ENCODE data around the gene FMO5.

DNA sequence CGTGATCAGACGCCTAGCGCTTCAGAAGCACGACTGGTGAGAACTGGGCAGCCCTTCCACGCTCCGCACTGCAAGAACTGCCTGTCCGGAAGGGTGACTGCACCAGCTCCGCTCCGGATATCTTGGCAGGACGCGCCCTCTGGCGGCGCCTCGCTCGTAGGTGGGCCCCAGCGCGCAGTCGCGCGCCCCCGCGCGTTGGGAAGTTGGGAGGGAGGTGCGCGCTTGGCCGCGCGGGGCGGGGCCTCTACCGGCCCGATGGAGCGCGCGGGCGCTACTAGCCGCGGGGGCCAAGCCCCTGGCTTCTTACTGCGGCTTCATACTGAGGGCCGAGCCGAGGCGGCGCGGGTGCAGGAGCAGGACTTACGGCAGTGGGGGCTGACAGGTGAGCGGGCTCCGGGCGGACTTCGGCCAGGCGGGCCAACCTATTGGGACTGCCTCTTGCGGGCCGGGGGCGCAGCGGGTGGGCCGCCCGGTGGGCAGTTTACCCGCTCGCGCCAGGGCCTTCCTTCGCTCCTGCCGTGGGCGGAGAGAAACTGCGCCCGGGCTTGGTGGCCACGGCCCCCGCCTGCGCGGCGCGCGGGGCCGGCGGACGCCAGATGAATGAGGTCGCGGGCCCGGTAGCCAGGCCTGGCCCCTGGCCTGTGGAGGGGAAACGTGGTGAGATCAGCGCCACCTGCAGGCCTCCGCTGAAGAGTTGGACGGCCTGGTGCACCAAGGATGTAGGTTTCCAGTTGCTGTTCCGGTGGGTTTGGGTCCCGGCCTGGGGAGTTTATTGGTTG lies 17.5 kb upstream of the FMO5 start, which contains the start of gene CHD1L:
- TF ChIP-seq, protein P1, sequence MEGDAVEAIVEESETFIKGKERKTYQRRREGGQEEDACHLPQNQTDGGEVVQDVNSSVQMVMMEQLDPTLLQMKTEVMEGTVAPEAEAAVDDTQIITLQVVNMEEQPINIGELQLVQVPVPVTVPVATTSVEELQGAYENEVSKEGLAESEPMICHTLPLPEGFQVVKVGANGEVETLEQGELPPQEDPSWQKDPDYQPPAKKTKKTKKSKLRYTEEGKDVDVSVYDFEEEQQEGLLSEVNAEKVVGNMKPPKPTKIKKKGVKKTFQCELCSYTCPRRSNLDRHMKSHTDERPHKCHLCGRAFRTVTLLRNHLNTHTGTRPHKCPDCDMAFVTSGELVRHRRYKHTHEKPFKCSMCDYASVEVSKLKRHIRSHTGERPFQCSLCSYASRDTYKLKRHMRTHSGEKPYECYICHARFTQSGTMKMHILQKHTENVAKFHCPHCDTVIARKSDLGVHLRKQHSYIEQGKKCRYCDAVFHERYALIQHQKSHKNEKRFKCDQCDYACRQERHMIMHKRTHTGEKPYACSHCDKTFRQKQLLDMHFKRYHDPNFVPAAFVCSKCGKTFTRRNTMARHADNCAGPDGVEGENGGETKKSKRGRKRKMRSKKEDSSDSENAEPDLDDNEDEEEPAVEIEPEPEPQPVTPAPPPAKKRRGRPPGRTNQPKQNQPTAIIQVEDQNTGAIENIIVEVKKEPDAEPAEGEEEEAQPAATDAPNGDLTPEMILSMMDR (tag by site-specific recombination; IDR thresholded peaks at IDR 0.05): peak; percentile 99
- TF ChIP-seq FEZF1 (tag by site-specific recombination; IDR thresholded peaks at IDR 0.05) (no peak), ZNF274 (IDR thresholded peaks at IDR 0.05; ENCODE audit: low read length) (no peak), ZNF274 (tag by site-specific recombination; IDR thresholded peaks at IDR 0.05; ENCODE audit: borderline replicate concordance) (no peak), ZNF114 (tag by site-specific recombination; IDR thresholded peaks at IDR 0.05) (no peak), ZNF776 (tag by site-specific recombination; IDR thresholded peaks at IDR 0.05; ENCODE audit: borderline replicate concordance) (no peak), ZNF133 (tag by site-specific recombination; IDR thresholded peaks at IDR 0.05) (no peak), ZBTB48 (tag by site-specific recombination; IDR thresholded peaks at IDR 0.05) (no peak; the same call in 1 of the 2 replicates), GLIS2 (tag by site-specific recombination; IDR thresholded peaks at IDR 0.05) (peak; percentile 75), ZNF670 (tag by site-specific recombination; IDR thresholded peaks at IDR 0.05; ENCODE audit: low read depth) (no peak), HOXC10 (CRISPR knock-in tag; IDR thresholded peaks at IDR 0.05) (no peak)
